ENCODE data around the gene ST3GAL6. TPM values are rescaled to one million over a fixed set of nuclear protein-coding genes. Genes with fewer than 3 reads are reported as not detected.
A peak's percentile ranks its signal among the peaks of the same experiment; 100 is the strongest.

The ST3GAL6 gene
- total and polyA plus RNA-seq, 10 of the 15 experiments (the other 5 are each of a cell fraction or from before 2014, with no cell fraction given), result 19.5 to 41.2 (median 37.4) TPM

DNA sequence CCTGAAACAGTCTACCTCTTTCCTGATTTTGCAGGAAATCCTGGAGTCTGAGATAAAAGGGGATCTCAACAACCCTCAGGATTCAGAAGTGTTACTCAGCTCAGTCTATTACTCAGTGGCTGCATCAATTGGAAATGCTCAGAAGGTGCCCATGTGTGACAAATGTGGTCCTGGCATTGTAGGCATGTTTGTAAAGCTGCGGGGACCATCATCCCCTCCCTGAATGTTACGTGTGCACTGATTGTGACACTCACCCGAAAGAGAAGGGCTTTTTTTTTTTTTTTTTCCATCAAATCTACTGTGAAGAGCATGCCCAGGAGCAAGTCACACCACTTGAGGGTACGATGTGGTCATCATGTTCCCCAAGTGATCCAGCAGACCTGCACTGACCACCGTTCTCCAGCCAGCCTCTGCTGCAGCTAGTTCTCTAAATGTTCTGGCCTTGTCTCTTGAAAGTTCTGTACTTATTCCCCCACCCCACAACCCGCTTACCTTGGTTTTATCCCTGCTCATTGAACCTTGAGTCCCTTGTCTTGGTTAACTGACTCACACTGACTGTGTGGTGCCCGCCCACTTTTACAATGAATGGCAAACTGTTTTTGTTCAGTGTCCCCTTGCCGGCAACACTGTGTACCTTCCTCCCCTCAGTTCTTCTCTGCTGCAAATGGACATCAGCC lies 19.8 kb downstream of the ST3GAL6 start:
- Histone ChIP-seq H3K79me2 (ENCODE audit: control insufficient read depth, insufficient read depth, low read length) (no peaks in the 10 kb centered on the region), H3K9ac (ENCODE audit: control insufficient read depth, insufficient read depth, low read length) (no peak overlapping the region), H3K36me3 (ENCODE audit: control insufficient read depth in 2 of 2, insufficient read depth in 2 of 2, low read length in 1 of 2) (no peaks in the 10 kb centered on the region; a peak in 1 of 4 replicates), H4K20me1 (ENCODE audit: control insufficient read depth, insufficient read depth) (no peaks in the 10 kb centered on the region), H3K4me1 (ENCODE audit: control insufficient read depth, insufficient read depth, low read length) (peaks cover 8% of the 10 kb centered on the region), H3K27ac (ENCODE audit: control insufficient read depth, insufficient read depth) (no peak overlapping the region), H3K27me3 (replicated peaks in 1 of 2; ENCODE audit: control insufficient read depth in 2 of 2, insufficient read depth in 2 of 2, low read length in 1 of 2) (no peaks in the 10 kb centered on the region), H3K9me3 (replicated peaks; ENCODE audit: control insufficient read depth, insufficient read depth, low read length) (no peaks in the 10 kb centered on the region), H2AFZ (ENCODE audit: control insufficient read depth, low read depth, low read length) (no peak overlapping the region), H3K4me2 (ENCODE audit: control insufficient read depth, insufficient read depth) (no peak overlapping the region), H3K4me3 (no peak overlapping the region)
- peak; percentile 89 for ATAC-seq
- TF ChIP-seq NFIC (IDR thresholded peaks at IDR 0.05; ENCODE audit: low read depth, low read length) (peak; percentile 21; the same call in 1 of the 2 replicates), RUNX3 (IDR thresholded peaks at IDR 0.05; ENCODE audit: low read length) (peak; percentile 19; the same call in 1 of the 2 replicates), HDAC2 (IDR thresholded peaks at IDR 0.05) (no peak), JUNB (IDR thresholded peaks at IDR 0.05) (no peak)
- ChIA-PET SMC1A (ENCODE audit: uncharacterized antibody, unreplicated experiment) (interaction anchor here (0.9 to 4.5 kb wide), 7 partner anchors 8 to 56 kb away, joined by 3 to 23 read pairs (median 4); partner anchors contain the start of gene ST3GAL6), POLR2A (interaction anchor here (0.6 to 1.2 kb wide), 2 partner anchors 12 to 13 kb away, joined by 3 read pairs; no protein-coding TSS in a partner anchor), CTCF (interaction anchor here (1.7 kb wide), 2 partner anchors 171 to 181 kb away, joined by 4 to 7 read pairs; no protein-coding TSS in a partner anchor), RAD21 (ENCODE audit: unreplicated experiment) (interaction anchor here (0.9 to 1.0 kb wide), 3 partner anchors 13 to 43 kb away, joined by 3 to 6 read pairs (median 3); no protein-coding TSS in a partner anchor)
- BruUV-seq (replicated peaks), result no TSS peak
- no peak for FAIRE-seq
- in situ Hi-C loops (cut with MboI) (no loop called here), intact Hi-C loops (cut with micrococcal nuclease; ENCODE audit: unreplicated experiment) (no loop called here)
- 43% methylated on average over 8 of the region's 8 CpGs for WGBS (ENCODE audit: insufficient coverage, insufficient replicate concordance, low lambda C conversion rate, missing lambda C conversion rate)
- no peak for DNase-seq (ENCODE audit: low read depth, low spot score)

GRCh38 chr3:98784042-98784441 lies 20.9 kb downstream of the ST3GAL6 start:
- WGBS (ENCODE audit: insufficient coverage, insufficient replicate concordance, low lambda C conversion rate, missing lambda C conversion rate), result 76% methylated on average over 5 of the region's 5 CpGs
- TF ChIP-seq LARP7 (IDR thresholded peaks at IDR 0.05) (no peak), HDAC2 (IDR thresholded peaks at IDR 0.05) (no peak), SMARCA5 (IDR thresholded peaks at IDR 0.05) (no peak), HCFC1 (IDR thresholded peaks at IDR 0.05; ENCODE audit: low read length) (no peak), SP1 (IDR thresholded peaks at IDR 0.05; ENCODE audit: low read depth, low read length) (no peak), KAT2A (conservative IDR thresholded peaks at IDR 0.05; ENCODE audit: control insufficient read depth, low read depth, low read length) (no peak), HDGF (IDR thresholded peaks at IDR 0.05) (no peak), MEF2A (IDR thresholded peaks at IDR 0.05; ENCODE audit: insufficient read depth, low read depth, low read length) (no peak), MYC (IDR thresholded peaks at IDR 0.05; ENCODE audit: insufficient read depth, insufficient read length, insufficient replicate concordance, low read length, severe bottlenecking) (no peak)
- TF ChIP-seq, protein P1, sequence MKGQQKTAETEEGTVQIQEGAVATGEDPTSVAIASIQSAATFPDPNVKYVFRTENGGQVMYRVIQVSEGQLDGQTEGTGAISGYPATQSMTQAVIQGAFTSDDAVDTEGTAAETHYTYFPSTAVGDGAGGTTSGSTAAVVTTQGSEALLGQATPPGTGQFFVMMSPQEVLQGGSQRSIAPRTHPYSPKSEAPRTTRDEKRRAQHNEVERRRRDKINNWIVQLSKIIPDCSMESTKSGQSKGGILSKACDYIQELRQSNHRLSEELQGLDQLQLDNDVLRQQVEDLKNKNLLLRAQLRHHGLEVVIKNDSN (IDR thresholded peaks at IDR 0.05; ENCODE audit: borderline replicate concordance, extremely low read length, insufficient read depth, low read depth, low read length), result no peak
- TF ChIP-seq, protein P2, sequence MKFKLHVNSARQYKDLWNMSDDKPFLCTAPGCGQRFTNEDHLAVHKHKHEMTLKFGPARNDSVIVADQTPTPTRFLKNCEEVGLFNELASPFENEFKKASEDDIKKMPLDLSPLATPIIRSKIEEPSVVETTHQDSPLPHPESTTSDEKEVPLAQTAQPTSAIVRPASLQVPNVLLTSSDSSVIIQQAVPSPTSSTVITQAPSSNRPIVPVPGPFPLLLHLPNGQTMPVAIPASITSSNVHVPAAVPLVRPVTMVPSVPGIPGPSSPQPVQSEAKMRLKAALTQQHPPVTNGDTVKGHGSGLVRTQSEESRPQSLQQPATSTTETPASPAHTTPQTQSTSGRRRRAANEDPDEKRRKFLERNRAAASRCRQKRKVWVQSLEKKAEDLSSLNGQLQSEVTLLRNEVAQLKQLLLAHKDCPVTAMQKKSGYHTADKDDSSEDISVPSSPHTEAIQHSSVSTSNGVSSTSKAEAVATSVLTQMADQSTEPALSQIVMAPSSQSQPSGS (IDR thresholded peaks at IDR 0.05; ENCODE audit: low read length), result no peak

More at GRCh38 chr3:98784042-98784441, 20.9 kb downstream of the ST3GAL6 start:
- no peak for DNase-seq (ENCODE audit: low read depth, low spot score)
- CTCF ChIA-PET, result interaction anchor here (1.3 to 1.7 kb wide), 2 partner anchors 172 to 182 kb away, joined by 4 read pairs; no protein-coding TSS in a partner anchor
- SMC1A ChIA-PET (ENCODE audit: uncharacterized antibody, unreplicated experiment), result interaction anchor here (0.6 to 2.0 kb wide), 4 partner anchors 10 to 127 kb away, joined by 3 to 4 read pairs (median 3); no protein-coding TSS in a partner anchor
- RAD21 ChIA-PET (ENCODE audit: unreplicated experiment), result no interaction called here
- FAIRE-seq, result no peak
- no peaks in the 10 kb centered on the region for H4K20me1 ChIP-seq (ENCODE audit: control insufficient read depth, insufficient read depth)
- no peaks in the 10 kb centered on the region for H3K9me3 ChIP-seq (replicated peaks; ENCODE audit: control insufficient read depth, insufficient read depth, low read length)
- peaks cover 8% of the 10 kb centered on the region for H3K4me1 ChIP-seq (ENCODE audit: control insufficient read depth, insufficient read depth, low read length)
- H3K27me3 ChIP-seq (replicated peaks in 1 of 2; ENCODE audit: control insufficient read depth in 2 of 2, insufficient read depth in 2 of 2, low read length in 1 of 2), result no peaks in the 10 kb centered on the region
- in situ Hi-C loops (cut with MboI), result no loop called here
- BruUV-seq (replicated peaks), result no TSS peak
- H2AFZ ChIP-seq (ENCODE audit: control insufficient read depth, low read depth, low read length), result no peak overlapping the region
- no peak overlapping the region for H3K27ac ChIP-seq (ENCODE audit: control insufficient read depth, insufficient read depth)
- no peak overlapping the region for H3K4me3 ChIP-seq
- H3K79me2 ChIP-seq (ENCODE audit: control insufficient read depth, insufficient read depth, low read length), result no peaks in the 10 kb centered on the region
- no peak for ATAC-seq
- no peak overlapping the region for H3K9ac ChIP-seq (ENCODE audit: control insufficient read depth, insufficient read depth, low read length)
- POLR2A ChIA-PET, result interaction anchor here (0.9 to 1.2 kb wide), 2 partner anchors 14 to 19 kb away, joined by 3 read pairs; no protein-coding TSS in a partner anchor
- no peaks in the 10 kb centered on the region; a peak in 1 of 4 replicates for H3K36me3 ChIP-seq (ENCODE audit: control insufficient read depth in 2 of 2, insufficient read depth in 2 of 2, low read length in 1 of 2)
- H3K4me2 ChIP-seq (ENCODE audit: control insufficient read depth, insufficient read depth), result no peak overlapping the region
- intact Hi-C loops (cut with micrococcal nuclease; ENCODE audit: unreplicated experiment), result no loop called here
